Esophagus muscularis mucosa (tissue), 4 donors: Measurements from ENCODE around the gene ITGAL. TPM values are rescaled to one million over a fixed set of nuclear protein-coding genes. Genes with fewer than 3 reads are reported as not detected.
"Not testable (repeated sequence)": the region's sequence is repeated elsewhere in the genome, so short reads cannot be mapped to it uniquely, and the experiment has no call there.

Experiments used
- DNase-seq: peaks from one replicate; pipeline ENCODE4 v3.0.0-alpha.2; 2017; ENCODE audit errors: extremely low spot score
- H3K27ac ChIP-seq, 4 donors: fragments of 200-600 bp; sonication (generic); replicated peaks in 1 of 4; 1 replicate in 3 of 4; 2 replicates in 1 of 4; pipeline ENCODE4 v1.5.1; 2016 to 2019; ENCODE audit warnings: mild to moderate bottlenecking in 1 of 4
- H3K27me3 ChIP-seq, 4 donors: fragments of 200-600 bp; sonication (generic); one replicate each; pipeline versions ENCODE4 v1.5.1 to v1.6.0; 2016 to 2019
- H3K36me3 ChIP-seq, 4 donors: fragments of 200-600 bp; sonication (generic); one replicate each; pipeline ENCODE4 v1.5.1; 2016 to 2019
- H3K4me1 ChIP-seq, 4 donors: fragments of 200-600 bp; sonication (generic); one replicate each; pipeline ENCODE4 v1.5.1; 2016 to 2019
- H3K4me3 ChIP-seq, 4 donors: fragments of 200-600 bp; sonication (generic); 1 replicate in 2 of 4; 2 replicates in 2 of 4; pipeline ENCODE4 v1.5.1; 2016 to 2019; ENCODE audit warnings: mild to moderate bottlenecking in 4 of 4, moderate library complexity in 1 of 4
- H3K9me3 ChIP-seq, 4 donors: fragments of 200-600 bp; sonication (generic); 1 replicate in 3 of 4; 2 replicates in 1 of 4; pipeline ENCODE4 v1.5.1; 2016 to 2019
- EP300 ChIP-seq: sonication (generic); formaldehyde crosslinking; IDR thresholded peaks from one replicate; pipeline ENCODE4 v1.6.1; 2017; ENCODE audit warnings: antibody characterized with exemption
- POLR2A ChIP-seq: fragments of 450-650 bp; IDR thresholded peaks from one replicate; pipeline ENCODE4 v1.6.1; 2017; ENCODE audit warnings: antibody characterized with exemption, moderate library complexity, mild to moderate bottlenecking, low read depth
- POLR2AphosphoS5 ChIP-seq, 2 donors: sonication (generic); formaldehyde crosslinking; IDR thresholded peaks; one replicate each; pipeline ENCODE4 v1.6.1; 2017; ENCODE audit warnings: antibody characterized with exemption in 2 of 2
- WGBS: methylation state at CpG from one replicate; pipeline ENCODE4 v1.1.5; 2018; 5-methylcytosine and 5-hydroxymethylcytosine counted together
- intact Hi-C: fragments of 100-400 bp; cut with DNase I; formaldehyde crosslinking; loops from one replicate; pipeline ENCODE4 v1.15.1; 2023
- total RNA-seq, 4 donors: library from RNA; depleted of rRNA; stranded (reverse); fragments of >200 nt; gene quantifications; one replicate each; pipeline versions ENCODE4 v1.1.0 to v1.2.1, GENCODE V29; 2016
- TF ChIP-seq, protein P1 (sequence below), 3 experiments: fragments of 200-600 bp in 2 of 3; fragments of 450-650 bp in 1 of 3; sonication (generic) in 2 of 3; IDR thresholded peaks; one replicate each; pipeline ENCODE4 v1.5.1; 2017 to 2019; ENCODE audit warnings: antibody characterized with exemption in 3 of 3, mild to moderate bottlenecking in 2 of 3, moderate library complexity in 1 of 3

ITGAL gene
- total RNA-seq, 4 donors from 2014 or later = 1.5 to 2.7 (median 2.5) TPM

DNA sequence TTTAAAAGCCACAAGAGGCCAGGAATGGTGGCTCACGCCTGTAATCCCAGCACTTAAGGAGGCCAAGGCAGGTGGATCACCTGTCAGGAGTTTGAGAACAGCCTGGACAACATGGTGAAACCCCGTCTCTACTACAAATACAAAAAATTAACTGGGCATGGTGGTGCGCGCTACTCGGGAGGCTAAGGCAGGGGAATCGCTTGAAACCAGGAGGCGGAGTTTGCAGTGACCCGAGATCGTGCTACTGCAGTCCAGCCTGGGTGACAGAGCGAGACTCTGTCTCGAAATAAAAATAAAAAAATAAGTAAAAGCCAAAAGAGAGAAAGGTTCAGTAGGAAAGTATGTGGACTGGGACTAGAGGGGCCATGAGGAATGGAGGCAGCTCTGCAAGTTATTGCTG is 13.1 kb upstream of the ITGAL start:
- H3K27ac ChIP-seq = no peak overlapping the region
- no peaks in the 10 kb centered on the region for H3K27me3 ChIP-seq
- H3K9me3 ChIP-seq = no peaks in the 10 kb centered on the region
- TF ChIP-seq POLR2AphosphoS5 (IDR thresholded peaks at IDR 0.05) = no peak
- TF ChIP-seq, protein P1, sequence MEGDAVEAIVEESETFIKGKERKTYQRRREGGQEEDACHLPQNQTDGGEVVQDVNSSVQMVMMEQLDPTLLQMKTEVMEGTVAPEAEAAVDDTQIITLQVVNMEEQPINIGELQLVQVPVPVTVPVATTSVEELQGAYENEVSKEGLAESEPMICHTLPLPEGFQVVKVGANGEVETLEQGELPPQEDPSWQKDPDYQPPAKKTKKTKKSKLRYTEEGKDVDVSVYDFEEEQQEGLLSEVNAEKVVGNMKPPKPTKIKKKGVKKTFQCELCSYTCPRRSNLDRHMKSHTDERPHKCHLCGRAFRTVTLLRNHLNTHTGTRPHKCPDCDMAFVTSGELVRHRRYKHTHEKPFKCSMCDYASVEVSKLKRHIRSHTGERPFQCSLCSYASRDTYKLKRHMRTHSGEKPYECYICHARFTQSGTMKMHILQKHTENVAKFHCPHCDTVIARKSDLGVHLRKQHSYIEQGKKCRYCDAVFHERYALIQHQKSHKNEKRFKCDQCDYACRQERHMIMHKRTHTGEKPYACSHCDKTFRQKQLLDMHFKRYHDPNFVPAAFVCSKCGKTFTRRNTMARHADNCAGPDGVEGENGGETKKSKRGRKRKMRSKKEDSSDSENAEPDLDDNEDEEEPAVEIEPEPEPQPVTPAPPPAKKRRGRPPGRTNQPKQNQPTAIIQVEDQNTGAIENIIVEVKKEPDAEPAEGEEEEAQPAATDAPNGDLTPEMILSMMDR (IDR thresholded peaks at IDR 0.05) = no peak
- no peak for TF ChIP-seq POLR2A
- intact Hi-C loops = no loop called here
- no peak for DNase-seq
- no peak overlapping the region for H3K4me3 ChIP-seq
- WGBS = 88% methylated on average over 11 of the region's 11 CpGs
- H3K36me3 ChIP-seq = no peaks in the 10 kb centered on the region
- no peaks in the 10 kb centered on the region for H3K4me1 ChIP-seq

DNA sequence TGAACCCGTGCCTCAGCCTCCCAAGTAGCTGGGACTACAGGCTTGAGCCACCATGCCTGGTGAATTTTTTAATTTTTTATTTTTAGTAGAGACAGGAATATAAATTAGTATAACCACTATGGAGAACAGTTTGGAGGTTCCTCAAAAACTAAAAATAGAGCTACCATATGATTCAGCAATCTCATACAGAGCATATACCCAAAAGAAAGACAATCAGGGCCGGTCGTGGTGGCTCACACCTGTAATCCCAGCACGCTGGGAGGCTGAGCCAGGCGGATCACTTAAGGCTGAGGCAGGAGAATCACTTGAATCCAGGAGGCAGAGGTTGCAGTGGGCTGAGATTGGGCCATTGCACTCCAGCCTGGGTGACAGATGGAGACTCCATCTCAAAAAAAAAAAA is 11.1 kb upstream of the ITGAL start:
- H3K36me3 ChIP-seq, H3K27ac ChIP-seq, H3K27me3 ChIP-seq, DNase-seq, H3K4me1 ChIP-seq, H3K9me3 ChIP-seq, intact Hi-C loops, H3K4me3 ChIP-seq: not testable (repeated sequence)
- WGBS = 78% methylated on average over 5 of the region's 5 CpGs

DNA sequence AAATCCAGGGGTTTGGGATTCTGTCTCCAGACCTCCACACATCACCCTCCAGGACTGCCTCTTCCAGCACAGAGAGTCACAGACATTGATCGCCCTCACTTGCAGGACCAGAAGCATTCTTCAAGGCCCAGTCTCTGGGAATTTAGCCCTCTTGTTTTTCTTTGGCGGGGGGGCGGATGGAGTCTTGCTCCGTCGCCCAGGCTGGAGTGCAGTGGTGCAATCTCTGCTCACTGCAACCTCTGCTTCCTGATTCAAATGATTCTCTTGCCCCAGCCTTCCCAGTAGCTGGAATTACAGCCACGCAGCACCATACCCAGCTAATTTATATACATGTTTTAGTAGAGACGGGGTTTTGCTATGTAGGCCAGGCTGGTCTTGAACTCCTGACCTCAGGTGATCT is 8.5 kb upstream of the ITGAL start:
- no peak for TF ChIP-seq POLR2AphosphoS5 (IDR thresholded peaks at IDR 0.05)
- TF ChIP-seq EP300 = no peak
- no peak for TF ChIP-seq POLR2A
- TF ChIP-seq, protein P1 (IDR thresholded peaks at IDR 0.05) = no peak
- 97% methylated on average over 5 of the region's 7 CpGs for WGBS
- no peak overlapping the region for H3K4me3 ChIP-seq
- no peak overlapping the region for H3K27ac ChIP-seq
- H3K9me3 ChIP-seq = no peaks in the 10 kb centered on the region
- H3K27me3 ChIP-seq = no peaks in the 10 kb centered on the region
- no peaks in the 10 kb centered on the region for H3K36me3 ChIP-seq
- intact Hi-C loops = no loop called here
- H3K4me1 ChIP-seq = no peaks in the 10 kb centered on the region
- no peak for DNase-seq

DNA sequence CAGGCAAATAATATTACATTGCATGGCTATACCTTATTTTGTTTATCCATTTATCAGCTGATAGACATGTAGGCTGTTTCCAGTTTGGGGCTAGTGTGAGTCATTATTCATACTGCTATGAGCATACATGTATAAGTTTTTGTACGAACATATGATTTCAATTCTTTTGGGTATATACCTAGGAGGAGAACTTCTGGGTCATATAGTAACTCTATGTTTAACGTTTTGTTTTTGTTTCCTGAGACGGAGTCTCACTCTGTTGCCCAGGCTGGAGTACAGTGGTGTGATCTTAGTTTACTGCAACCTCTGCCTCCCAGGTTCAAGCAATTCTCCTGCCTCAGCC is 2.4 kb upstream of the ITGAL start:
- H3K27ac ChIP-seq = no peak overlapping the region
- 77% methylated on average over 3 of the region's 3 CpGs for WGBS
- H3K4me1 ChIP-seq = peaks cover 0 to 3% (median 0%) of the 10 kb centered on the region in 4 donors
- intact Hi-C loops = no loop called here
- H3K9me3 ChIP-seq = no peaks in the 10 kb centered on the region
- no peaks in the 10 kb centered on the region for H3K36me3 ChIP-seq
- TF ChIP-seq POLR2A = no peak
- TF ChIP-seq POLR2AphosphoS5 (IDR thresholded peaks at IDR 0.05) = no peak
- no peak for TF ChIP-seq EP300
- TF ChIP-seq, protein P1 (IDR thresholded peaks at IDR 0.05) = no peak
- peaks cover 0 to 31% (median 10%) of the 10 kb centered on the region in 4 donors for H3K27me3 ChIP-seq
- H3K4me3 ChIP-seq = no peak overlapping the region
- DNase-seq = no peak

DNA sequence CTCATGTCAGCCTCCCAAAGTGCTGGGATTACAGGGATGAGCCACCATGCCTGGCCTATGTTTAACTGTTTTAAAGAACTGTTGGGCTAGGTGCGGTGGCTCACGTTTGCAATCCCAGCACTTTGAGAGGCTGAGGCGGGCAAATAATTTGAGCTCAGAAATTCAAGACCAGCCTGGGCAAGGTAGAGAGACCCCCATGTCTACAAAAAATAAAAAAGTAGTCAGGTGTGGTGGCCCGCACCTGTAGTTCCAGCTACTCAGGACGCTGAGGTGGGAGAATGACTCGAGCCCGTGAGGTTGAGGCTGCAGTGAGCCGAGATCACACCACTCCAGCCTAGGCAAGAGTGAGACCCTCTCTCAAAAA is 1.9 kb upstream of the ITGAL start:
- no peak for TF ChIP-seq POLR2AphosphoS5 (IDR thresholded peaks at IDR 0.05)
- no peak for TF ChIP-seq POLR2A
- no peak for TF ChIP-seq EP300
- TF ChIP-seq, protein P1 (IDR thresholded peaks at IDR 0.05) = no peak

More for the DNA sequence above, 1.9 kb upstream of the ITGAL start:
- peaks cover 0 to 35% (median 10%) of the 10 kb centered on the region in 4 donors for H3K27me3 ChIP-seq
- H3K27ac ChIP-seq = no peak overlapping the region
- no peaks in the 10 kb centered on the region for H3K36me3 ChIP-seq
- intact Hi-C loops = no loop called here
- 90% methylated on average over 8 of the region's 8 CpGs for WGBS
- DNase-seq = no peak
- no peak overlapping the region for H3K4me3 ChIP-seq
- H3K4me1 ChIP-seq = peaks cover 0 to 3% (median 0%) of the 10 kb centered on the region in 4 donors
- H3K9me3 ChIP-seq = no peaks in the 10 kb centered on the region
